Loucy (cell line): ENCODE results near the gene DENND4B.

ENCODE experiments used
- H2AFZ ChIP-seq: fragments of 200-600 bp; sonication (generic); 2 replicates; pipeline ENCODE4 v1.6.0; 2016; ENCODE audit warnings: antibody characterized with exemption, mild to moderate bottlenecking, low read length, moderate library complexity
- H3F3A ChIP-seq: fragments of 200-600 bp; 2 replicates; pipeline ENCODE4 v1.6.0; 2016; ENCODE audit warnings: antibody characterized with exemption, low read depth, mild to moderate bottlenecking
- H3K27me3 ChIP-seq: fragments of 200-600 bp; sonication (generic); 2 replicates; pipeline ENCODE4 v1.6.1; 2014; ENCODE audit warnings: low read length, mild to moderate bottlenecking; ENCODE audit not compliant: insufficient read depth, poor library complexity, severe bottlenecking
- H3K36me3 ChIP-seq: fragments of 200-600 bp; sonication (generic); 2 replicates; pipeline ENCODE4 v1.6.1; 2016; ENCODE audit warnings: low read length; ENCODE audit not compliant: insufficient read depth
- H3K4me1 ChIP-seq: fragments of 200-600 bp; sonication (generic); 2 replicates; pipeline ENCODE4 v1.5.1; 2014; ENCODE audit warnings: low read length, mild to moderate bottlenecking; ENCODE audit not compliant: insufficient read depth, poor library complexity, severe bottlenecking
- H3K4me2 ChIP-seq: fragments of 200-600 bp; sonication (generic); 2 replicates; pipeline ENCODE4 v1.6.0; 2014; ENCODE audit warnings: antibody characterized with exemption, low read length, low read depth, mild to moderate bottlenecking; ENCODE audit not compliant: poor library complexity, severe bottlenecking
- H3K4me3 ChIP-seq: fragments of 200-600 bp; sonication (generic); 2 replicates; pipeline ENCODE4 v1.5.1; 2014; ENCODE audit warnings: low read length, mild to moderate bottlenecking, mixed read lengths; ENCODE audit not compliant: poor library complexity, severe bottlenecking
- H3K79me2 ChIP-seq: fragments of 200-600 bp; sonication (generic); 2 replicates; pipeline ENCODE4 v1.6.1; 2014; ENCODE audit warnings: low read length; ENCODE audit not compliant: insufficient read depth
- H3K9ac ChIP-seq: fragments of 200-600 bp; sonication (generic); 2 replicates; pipeline ENCODE4 v1.6.0; 2014; ENCODE audit warnings: mild to moderate bottlenecking, low read depth, low read length, moderate library complexity; ENCODE audit not compliant: poor library complexity, severe bottlenecking
- H3K9me2 ChIP-seq: fragments of 200-600 bp; sonication (generic); replicated peaks from 2 replicates; pipeline ENCODE4 v1.6.1; 2016; ENCODE audit warnings: low read depth, low read length, mixed read lengths
- H3K9me3 ChIP-seq: fragments of 200-600 bp; sonication (generic); 2 replicates; pipeline ENCODE4 v1.6.1; 2014; ENCODE audit warnings: mild to moderate bottlenecking, antibody characterized with exemption, low read length, low read depth; ENCODE audit not compliant: insufficient read depth
- H4K20me1 ChIP-seq: fragments of 200-600 bp; sonication (generic); 2 replicates; pipeline ENCODE4 v1.6.0; 2014; ENCODE audit warnings: antibody characterized with exemption, low read length, mild to moderate bottlenecking; ENCODE audit not compliant: insufficient read depth, poor library complexity, severe bottlenecking
- CTCF ChIP-seq: fragments of 200-600 bp; sonication (generic); conservative IDR thresholded peaks from 2 replicates; pipeline ENCODE4 v1.5.1; 2014; ENCODE audit warnings: mild to moderate bottlenecking, antibody characterized with exemption, low read length
- EZH2phosphoT487 ChIP-seq: fragments of 200-600 bp; IDR thresholded peaks from 2 replicates; pipeline ENCODE4 v1.6.1; 2018; ENCODE audit warnings: antibody characterized with exemption, mild to moderate bottlenecking, moderate library complexity, borderline replicate concordance

Gene DENND4B

GRCh38 chr1:153929426-153929825, 17.1 kb downstream of the DENND4B start:
- H3K4me2 ChIP-seq: no peak overlapping the region
- peaks cover 12% of the 10 kb centered on the region; the same call in 1 of the 2 replicates for H3K36me3 ChIP-seq
- H3K9me3 ChIP-seq: no peaks in the 10 kb centered on the region
- H3K9me2 ChIP-seq: no peaks in the 10 kb centered on the region
- H3K9ac ChIP-seq: no peak overlapping the region
- H3K27me3 ChIP-seq: no peaks in the 10 kb centered on the region
- H3K4me3 ChIP-seq: no peak overlapping the region
- no peak for TF ChIP-seq CTCF
- TF ChIP-seq EZH2phosphoT487: no peak
- H3K79me2 ChIP-seq: no peaks in the 10 kb centered on the region
- H2AFZ ChIP-seq: no peak overlapping the region
- no peaks in the 10 kb centered on the region for H3F3A ChIP-seq
- no peaks in the 10 kb centered on the region for H3K4me1 ChIP-seq
- no peaks in the 10 kb centered on the region for H4K20me1 ChIP-seq

- TF ChIP-seq EZH2phosphoT487: no peak
- TF ChIP-seq CTCF: no peak
- no peaks in the 10 kb centered on the region for H3K9me2 ChIP-seq
- no peak overlapping the region for H3K4me3 ChIP-seq
- H3K36me3 ChIP-seq: peaks cover 12% of the 10 kb centered on the region; the same call in 1 of the 2 replicates
- H3F3A ChIP-seq: no peaks in the 10 kb centered on the region
- H3K4me2 ChIP-seq: no peak overlapping the region
- no peak overlapping the region for H3K9ac ChIP-seq
- H2AFZ ChIP-seq: no peak overlapping the region
- no peaks in the 10 kb centered on the region for H3K9me3 ChIP-seq
- no peaks in the 10 kb centered on the region for H3K27me3 ChIP-seq
- H3K4me1 ChIP-seq: no peaks in the 10 kb centered on the region
- peaks cover 4% of the 10 kb centered on the region; the same call in 1 of the 2 replicates for H3K79me2 ChIP-seq
- no peaks in the 10 kb centered on the region for H4K20me1 ChIP-seq
Measured at GRCh38 chr1:153928791-153929341, 17.7 kb downstream of the DENND4B start.

GRCh38 chr1:153928245-153928644, 18.3 kb downstream of the DENND4B start:
- Histone ChIP-seq H3K9ac (no peak overlapping the region), H3F3A (no peaks in the 10 kb centered on the region), H3K9me3 (no peaks in the 10 kb centered on the region), H2AFZ (no peak overlapping the region), H3K27me3 (no peaks in the 10 kb centered on the region), H3K4me1 (no peaks in the 10 kb centered on the region), H3K36me3 (peaks cover 12% of the 10 kb centered on the region; the same call in 1 of the 2 replicates), H3K9me2 (no peaks in the 10 kb centered on the region), H3K4me2 (no peak overlapping the region), H4K20me1 (no peaks in the 10 kb centered on the region), H3K4me3 (no peak overlapping the region), H3K79me2 (peaks cover 8% of the 10 kb centered on the region; the same call in 1 of the 2 replicates)
- TF ChIP-seq CTCF (no peak), EZH2phosphoT487 (no peak)
